GM12878 (cell line): ENCODE results near the gene NDUFA9. TPM values are rescaled to one million over a fixed set of nuclear protein-coding genes. Genes with fewer than 3 reads are reported as not detected.

Experiments used
- ASH2L ChIP-seq: fragments of 300-600, 200-600 bp; sonication (generic); IDR thresholded peaks from 2 replicates; pipeline ENCODE4 v1.6.1; 2017; ENCODE audit warnings: low read depth, mild to moderate bottlenecking, borderline replicate concordance
- ATF3 ChIP-seq: IDR thresholded peaks from 2 replicates; pipeline ENCODE4 v1.6.1; 2011; ENCODE audit warnings: low read depth, mild to moderate bottlenecking, low read length, moderate library complexity, borderline replicate concordance; ENCODE audit errors: extremely low read depth
- DPF2 ChIP-seq: fragments of 450-650 bp; IDR thresholded peaks from 2 replicates; pipeline ENCODE4 v1.6.1; 2017; ENCODE audit warnings: mild to moderate bottlenecking
- FOXK2 ChIP-seq: fragments of 450-650 bp; IDR thresholded peaks from 2 replicates; pipeline ENCODE4 v1.6.1; 2017; ENCODE audit warnings: mild to moderate bottlenecking, moderate library complexity
- HSF1 ChIP-seq: fragments of 150-350 bp; IDR thresholded peaks from 2 replicates; pipeline ENCODE4 v1.6.1; 2014; ENCODE audit warnings: mild to moderate bottlenecking, low read depth, low read length
- IKZF1 ChIP-seq: fragments of 450-650 bp; conservative IDR thresholded peaks from 2 replicates; pipeline ENCODE4 v1.6.1; 2017; ENCODE audit warnings: antibody characterized with exemption, mild to moderate bottlenecking
- IKZF2 ChIP-seq, 2 experiments: fragments of 450-650 bp; IDR thresholded peaks; 2 replicates each; pipeline ENCODE4 v1.6.1; 2017; ENCODE audit warnings: mild to moderate bottlenecking in 2 of 2, moderate library complexity in 2 of 2
- KLF5 ChIP-seq: fragments of 450-650 bp; IDR thresholded peaks from 2 replicates; pipeline ENCODE4 v1.6.1; 2014; ENCODE audit warnings: mild to moderate bottlenecking; ENCODE audit not compliant: partially characterized antibody
- SMAD5 ChIP-seq: IDR thresholded peaks from 2 replicates; pipeline ENCODE4 v1.6.1; 2016; ENCODE audit warnings: antibody characterized with exemption, low read depth
- STAT3 ChIP-seq: IDR thresholded peaks from 2 replicates; pipeline ENCODE4 v1.6.1; 2011; ENCODE audit warnings: low read depth, low read length, improper control_type of control experiment
- ZNF622 ChIP-seq: fragments of 450-650 bp; IDR thresholded peaks from 2 replicates; pipeline ENCODE4 v1.6.1; 2017; ENCODE audit warnings: mild to moderate bottlenecking, inconsistent platforms
- polyA plus RNA-seq, 11 experiments: library from polyadenylated mRNA; depleted of rRNA in 4 of 11; unstranded in 6 of 11; stranded (reverse) in 5 of 11; fragments of >200 nt; fragmentation: Nextera tagmentation in 4 of 11; fragmentation: Illumina TruSeq in 1 of 11; extraction: Ambion mirVana in 4 of 11; extraction: Trizol in 1 of 11; gene quantifications; 1 replicate in 1 of 11; 2 replicates in 10 of 11; pipeline versions ENCODE4 v1.2.1 to v1.2.3, GENCODE V29; 2011 to 2016; ENCODE audit warnings: inconsistent platforms in 2 of 11, missing spikeins in 2 of 11, low read depth in 1 of 11
- total RNA-seq, 4 experiments: library from RNA; depleted of rRNA in 3 of 4; stranded (reverse); fragments of >200 nt in 3 of 4; fragmentation: Illumina TruSeq in 1 of 4; extraction: Trizol in 1 of 4; gene quantifications; 2 replicates each; pipeline versions ENCODE4 v1.2.1 to v1.2.3, GENCODE V29; 2013 to 2021
- TF ChIP-seq, protein P1 (sequence below): IDR thresholded peaks from 2 replicates; pipeline ENCODE4 v1.6.1; 2012; ENCODE audit warnings: improper control_type of control experiment, low read depth, low read length; ENCODE audit not compliant: insufficient replicate concordance
- TF ChIP-seq, protein P2 (sequence below): fragments of 450-650 bp; IDR thresholded peaks from 2 replicates; pipeline ENCODE4 v1.6.1; 2018; ENCODE audit warnings: mild to moderate bottlenecking, low read depth, moderate library complexity; ENCODE audit not compliant: partially characterized antibody
- TF ChIP-seq, protein P3 (sequence below): IDR thresholded peaks from 2 replicates; pipeline ENCODE4 v1.6.1; 2012; ENCODE audit warnings: low read length, inconsistent platforms
- TF ChIP-seq, protein P4 (sequence below): fragments of 450-650 bp; conservative IDR thresholded peaks from 2 replicates; pipeline ENCODE4 v1.6.1; 2017; ENCODE audit warnings: mild to moderate bottlenecking, moderate library complexity

NDUFA9 gene
- total and polyA plus RNA-seq, 10 of the 15 experiments (the other 5 are each of a cell fraction or from before 2014, with no cell fraction given) = 95.2 to 472 (median 151) TPM

DNA sequence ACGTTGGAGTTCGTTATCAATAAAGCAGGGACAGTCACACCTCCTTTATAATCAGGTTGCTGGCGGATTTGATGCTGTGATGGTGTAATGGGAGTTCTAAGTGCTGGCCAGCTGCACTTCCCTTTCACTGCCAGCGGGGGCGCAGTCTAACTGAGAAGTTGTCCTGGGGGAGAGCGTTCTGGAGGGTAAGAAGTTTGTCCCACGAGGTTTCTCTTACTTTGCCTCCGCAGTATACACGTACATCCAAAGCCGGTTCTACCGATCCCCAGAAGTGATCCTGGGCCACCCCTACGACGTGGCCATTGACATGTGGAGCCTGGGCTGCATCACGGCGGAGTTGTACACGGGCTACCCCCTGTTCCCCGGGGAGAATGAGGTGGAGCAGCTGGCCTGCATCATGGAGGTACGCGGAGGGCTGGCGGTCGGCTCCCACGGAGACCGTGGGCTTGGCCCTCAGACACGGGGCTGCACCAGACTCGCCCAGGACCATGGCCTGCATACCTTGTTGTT lies 44.2 kb upstream of the NDUFA9 start (continued):
- TF ChIP-seq, protein P1, sequence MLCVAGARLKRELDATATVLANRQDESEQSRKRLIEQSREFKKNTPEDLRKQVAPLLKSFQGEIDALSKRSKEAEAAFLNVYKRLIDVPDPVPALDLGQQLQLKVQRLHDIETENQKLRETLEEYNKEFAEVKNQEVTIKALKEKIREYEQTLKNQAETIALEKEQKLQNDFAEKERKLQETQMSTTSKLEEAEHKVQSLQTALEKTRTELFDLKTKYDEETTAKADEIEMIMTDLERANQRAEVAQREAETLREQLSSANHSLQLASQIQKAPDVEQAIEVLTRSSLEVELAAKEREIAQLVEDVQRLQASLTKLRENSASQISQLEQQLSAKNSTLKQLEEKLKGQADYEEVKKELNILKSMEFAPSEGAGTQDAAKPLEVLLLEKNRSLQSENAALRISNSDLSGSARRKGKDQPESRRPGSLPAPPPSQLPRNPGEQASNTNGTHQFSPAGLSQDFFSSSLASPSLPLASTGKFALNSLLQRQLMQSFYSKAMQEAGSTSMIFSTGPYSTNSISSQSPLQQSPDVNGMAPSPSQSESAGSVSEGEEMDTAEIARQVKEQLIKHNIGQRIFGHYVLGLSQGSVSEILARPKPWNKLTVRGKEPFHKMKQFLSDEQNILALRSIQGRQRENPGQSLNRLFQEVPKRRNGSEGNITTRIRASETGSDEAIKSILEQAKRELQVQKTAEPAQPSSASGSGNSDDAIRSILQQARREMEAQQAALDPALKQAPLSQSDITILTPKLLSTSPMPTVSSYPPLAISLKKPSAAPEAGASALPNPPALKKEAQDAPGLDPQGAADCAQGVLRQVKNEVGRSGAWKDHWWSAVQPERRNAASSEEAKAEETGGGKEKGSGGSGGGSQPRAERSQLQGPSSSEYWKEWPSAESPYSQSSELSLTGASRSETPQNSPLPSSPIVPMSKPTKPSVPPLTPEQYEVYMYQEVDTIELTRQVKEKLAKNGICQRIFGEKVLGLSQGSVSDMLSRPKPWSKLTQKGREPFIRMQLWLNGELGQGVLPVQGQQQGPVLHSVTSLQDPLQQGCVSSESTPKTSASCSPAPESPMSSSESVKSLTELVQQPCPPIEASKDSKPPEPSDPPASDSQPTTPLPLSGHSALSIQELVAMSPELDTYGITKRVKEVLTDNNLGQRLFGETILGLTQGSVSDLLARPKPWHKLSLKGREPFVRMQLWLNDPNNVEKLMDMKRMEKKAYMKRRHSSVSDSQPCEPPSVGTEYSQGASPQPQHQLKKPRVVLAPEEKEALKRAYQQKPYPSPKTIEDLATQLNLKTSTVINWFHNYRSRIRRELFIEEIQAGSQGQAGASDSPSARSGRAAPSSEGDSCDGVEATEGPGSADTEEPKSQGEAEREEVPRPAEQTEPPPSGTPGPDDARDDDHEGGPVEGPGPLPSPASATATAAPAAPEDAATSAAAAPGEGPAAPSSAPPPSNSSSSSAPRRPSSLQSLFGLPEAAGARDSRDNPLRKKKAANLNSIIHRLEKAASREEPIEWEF = no peak
- TF ChIP-seq ASH2L = 0 out of 2 replicates have a peak, but pooled peaks have one; percentile 76
- peak; percentile 70; the same call in 1 of the 2 replicates for TF ChIP-seq IKZF1
- peak; percentile 75 for TF ChIP-seq KLF5
- 0 out of 4 replicates have a peak, but pooled peaks have one; percentile 34 to 48 for TF ChIP-seq IKZF2 (IDR thresholded peaks at IDR 0.05)
- TF ChIP-seq STAT3 = 0 out of 2 replicates have a peak, but pooled peaks have one; percentile 22
- TF ChIP-seq, protein P2, sequence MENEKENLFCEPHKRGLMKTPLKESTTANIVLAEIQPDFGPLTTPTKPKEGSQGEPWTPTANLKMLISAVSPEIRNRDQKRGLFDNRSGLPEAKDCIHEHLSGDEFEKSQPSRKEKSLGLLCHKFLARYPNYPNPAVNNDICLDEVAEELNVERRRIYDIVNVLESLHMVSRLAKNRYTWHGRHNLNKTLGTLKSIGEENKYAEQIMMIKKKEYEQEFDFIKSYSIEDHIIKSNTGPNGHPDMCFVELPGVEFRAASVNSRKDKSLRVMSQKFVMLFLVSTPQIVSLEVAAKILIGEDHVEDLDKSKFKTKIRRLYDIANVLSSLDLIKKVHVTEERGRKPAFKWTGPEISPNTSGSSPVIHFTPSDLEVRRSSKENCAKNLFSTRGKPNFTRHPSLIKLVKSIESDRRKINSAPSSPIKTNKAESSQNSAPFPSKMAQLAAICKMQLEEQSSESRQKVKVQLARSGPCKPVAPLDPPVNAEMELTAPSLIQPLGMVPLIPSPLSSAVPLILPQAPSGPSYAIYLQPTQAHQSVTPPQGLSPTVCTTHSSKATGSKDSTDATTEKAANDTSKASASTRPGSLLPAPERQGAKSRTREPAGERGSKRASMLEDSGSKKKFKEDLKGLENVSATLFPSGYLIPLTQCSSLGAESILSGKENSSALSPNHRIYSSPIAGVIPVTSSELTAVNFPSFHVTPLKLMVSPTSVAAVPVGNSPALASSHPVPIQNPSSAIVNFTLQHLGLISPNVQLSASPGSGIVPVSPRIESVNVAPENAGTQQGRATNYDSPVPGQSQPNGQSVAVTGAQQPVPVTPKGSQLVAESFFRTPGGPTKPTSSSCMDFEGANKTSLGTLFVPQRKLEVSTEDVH = no peak
- TF ChIP-seq ATF3 = no peak
- TF ChIP-seq SMAD5 = no peak
- 0 out of 2 replicates have a peak, but pooled peaks have one; percentile 27 for TF ChIP-seq FOXK2
- TF ChIP-seq HSF1 = no peak
- 0 out of 2 replicates have a peak, but pooled peaks have one; percentile 29 for TF ChIP-seq DPF2
- TF ChIP-seq, protein P3, sequence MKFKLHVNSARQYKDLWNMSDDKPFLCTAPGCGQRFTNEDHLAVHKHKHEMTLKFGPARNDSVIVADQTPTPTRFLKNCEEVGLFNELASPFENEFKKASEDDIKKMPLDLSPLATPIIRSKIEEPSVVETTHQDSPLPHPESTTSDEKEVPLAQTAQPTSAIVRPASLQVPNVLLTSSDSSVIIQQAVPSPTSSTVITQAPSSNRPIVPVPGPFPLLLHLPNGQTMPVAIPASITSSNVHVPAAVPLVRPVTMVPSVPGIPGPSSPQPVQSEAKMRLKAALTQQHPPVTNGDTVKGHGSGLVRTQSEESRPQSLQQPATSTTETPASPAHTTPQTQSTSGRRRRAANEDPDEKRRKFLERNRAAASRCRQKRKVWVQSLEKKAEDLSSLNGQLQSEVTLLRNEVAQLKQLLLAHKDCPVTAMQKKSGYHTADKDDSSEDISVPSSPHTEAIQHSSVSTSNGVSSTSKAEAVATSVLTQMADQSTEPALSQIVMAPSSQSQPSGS = no peak
- TF ChIP-seq, protein P4, sequence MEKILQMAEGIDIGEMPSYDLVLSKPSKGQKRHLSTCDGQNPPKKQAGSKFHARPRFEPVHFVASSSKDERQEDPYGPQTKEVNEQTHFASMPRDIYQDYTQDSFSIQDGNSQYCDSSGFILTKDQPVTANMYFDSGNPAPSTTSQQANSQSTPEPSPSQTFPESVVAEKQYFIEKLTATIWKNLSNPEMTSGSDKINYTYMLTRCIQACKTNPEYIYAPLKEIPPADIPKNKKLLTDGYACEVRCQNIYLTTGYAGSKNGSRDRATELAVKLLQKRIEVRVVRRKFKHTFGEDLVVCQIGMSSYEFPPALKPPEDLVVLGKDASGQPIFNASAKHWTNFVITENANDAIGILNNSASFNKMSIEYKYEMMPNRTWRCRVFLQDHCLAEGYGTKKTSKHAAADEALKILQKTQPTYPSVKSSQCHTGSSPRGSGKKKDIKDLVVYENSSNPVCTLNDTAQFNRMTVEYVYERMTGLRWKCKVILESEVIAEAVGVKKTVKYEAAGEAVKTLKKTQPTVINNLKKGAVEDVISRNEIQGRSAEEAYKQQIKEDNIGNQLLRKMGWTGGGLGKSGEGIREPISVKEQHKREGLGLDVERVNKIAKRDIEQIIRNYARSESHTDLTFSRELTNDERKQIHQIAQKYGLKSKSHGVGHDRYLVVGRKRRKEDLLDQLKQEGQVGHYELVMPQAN = peak; percentile 85
- TF ChIP-seq ZNF622 = no peak
